KMS-11 (cell line): ENCODE results near the gene DENND5B.

Experiments
- H2AFZ ChIP-seq: fragments of 200-600 bp; sonication (generic); 2 replicates; pipeline ENCODE4 v1.6.1; 2016; ENCODE audit warnings: antibody characterized with exemption, mixed run types, low read depth
- H3K27ac ChIP-seq: fragments of 200-600 bp; sonication (generic); 2 replicates; pipeline ENCODE4 v1.6.1; 2016; ENCODE audit warnings: mild to moderate bottlenecking, mixed run types
- H3K27me3 ChIP-seq: fragments of 200-600 bp; sonication (generic); 2 replicates; pipeline ENCODE4 v1.6.1; 2017; ENCODE audit warnings: mild to moderate bottlenecking, low read depth, mixed run types, moderate library complexity; ENCODE audit not compliant: insufficient read depth
- H3K36me3 ChIP-seq: fragments of 200-600 bp; sonication (generic); 2 replicates; pipeline ENCODE4 v1.6.1; 2017; ENCODE audit warnings: mild to moderate bottlenecking, mixed run types; ENCODE audit not compliant: insufficient read depth
- H3K4me1 ChIP-seq: fragments of 200-600 bp; sonication (generic); 2 replicates; pipeline ENCODE4 v1.6.1; 2016; ENCODE audit warnings: mild to moderate bottlenecking, low read depth, mixed run types; ENCODE audit not compliant: poor library complexity, severe bottlenecking
- H3K4me2 ChIP-seq: fragments of 200-600 bp; sonication (generic); 2 replicates; pipeline ENCODE4 v1.7.0; 2016; ENCODE audit warnings: mild to moderate bottlenecking, mixed run types
- H3K4me3 ChIP-seq: fragments of 200-600 bp; sonication (generic); IDR thresholded peaks from 2 replicates; pipeline ENCODE4 v1.6.1; 2017; ENCODE audit warnings: low read depth, low read length, mixed read lengths; ENCODE audit not compliant: insufficient read depth
- H3K79me2 ChIP-seq: fragments of 200-600 bp; sonication (generic); 2 replicates; pipeline ENCODE4 v1.6.1; 2016; ENCODE audit warnings: low read depth, mixed run types; ENCODE audit not compliant: insufficient read depth
- H3K9ac ChIP-seq: fragments of 200-600 bp; sonication (generic); 2 replicates; pipeline ENCODE4 v1.6.1; 2016; ENCODE audit warnings: mild to moderate bottlenecking, mixed run types
- H4K20me1 ChIP-seq: fragments of 200-600 bp; sonication (generic); 2 replicates; pipeline ENCODE4 v1.6.1; 2016; ENCODE audit warnings: mild to moderate bottlenecking, mixed run types; ENCODE audit not compliant: insufficient read depth
- CTCF ChIP-seq: fragments of 200-600 bp; sonication (generic); conservative IDR thresholded peaks from 2 replicates; pipeline ENCODE4 v1.6.1; 2017; ENCODE audit warnings: low read depth, mild to moderate bottlenecking, antibody characterized with exemption, low read length, moderate library complexity, mixed read lengths

The DENND5B gene

GRCh38 chr12:31518680-31519227 is 72.2 kb downstream of the DENND5B start:
- no peak overlapping the region for H3K4me3 ChIP-seq

GRCh38 chr12:31517994-31518393 is 72.9 kb downstream of the DENND5B start:
- no peaks in the 10 kb centered on the region for H3K36me3 ChIP-seq
- H4K20me1 ChIP-seq: no peaks in the 10 kb centered on the region
- no peak overlapping the region for H3K4me3 ChIP-seq
- no peaks in the 10 kb centered on the region for H3K79me2 ChIP-seq
- H3K27ac ChIP-seq: no peak overlapping the region
- no peak overlapping the region for H3K4me2 ChIP-seq
- peaks cover 13% of the 10 kb centered on the region for H3K4me1 ChIP-seq
- H2AFZ ChIP-seq: no peak overlapping the region
- no peaks in the 10 kb centered on the region for H3K27me3 ChIP-seq
- TF ChIP-seq CTCF: no peak
- no peak overlapping the region for H3K9ac ChIP-seq

More at GRCh38 chr12:31518680-31519227, 72.2 kb downstream of the DENND5B start:
- H3K79me2 ChIP-seq: no peaks in the 10 kb centered on the region
- no peak overlapping the region for H2AFZ ChIP-seq
- H3K27ac ChIP-seq: no peak overlapping the region; the same call in 1 of the 2 replicates
- H3K27me3 ChIP-seq: no peaks in the 10 kb centered on the region
- H3K4me1 ChIP-seq: peaks cover 13% of the 10 kb centered on the region
- no peaks in the 10 kb centered on the region for H3K36me3 ChIP-seq
- H4K20me1 ChIP-seq: no peaks in the 10 kb centered on the region
- no peak for TF ChIP-seq CTCF
- no peak overlapping the region for H3K9ac ChIP-seq
- H3K4me2 ChIP-seq: no peak overlapping the region

GRCh38 chr12:31516702-31517101 is 74.2 kb downstream of the DENND5B start:
- Histone ChIP-seq H3K4me1 (peaks cover 13% of the 10 kb centered on the region), H3K4me2 (no peak overlapping the region), H3K36me3 (no peaks in the 10 kb centered on the region), H2AFZ (no peak overlapping the region), H3K79me2 (no peaks in the 10 kb centered on the region), H3K27me3 (no peaks in the 10 kb centered on the region), H3K27ac (no peak overlapping the region), H3K4me3 (no peak overlapping the region), H3K9ac (no peak overlapping the region), H4K20me1 (no peaks in the 10 kb centered on the region)
- TF ChIP-seq CTCF: no peak

GRCh38 chr12:31514912-31515311 is 76.0 kb downstream of the DENND5B start:
- peaks cover 13% of the 10 kb centered on the region for H3K4me1 ChIP-seq
- no peaks in the 10 kb centered on the region for H3K79me2 ChIP-seq
- H3K27me3 ChIP-seq: no peaks in the 10 kb centered on the region
- no peaks in the 10 kb centered on the region for H3K36me3 ChIP-seq
- no peak for TF ChIP-seq CTCF
- no peak overlapping the region for H2AFZ ChIP-seq
- H4K20me1 ChIP-seq: no peaks in the 10 kb centered on the region
- H3K4me2 ChIP-seq: no peak overlapping the region
- H3K9ac ChIP-seq: no peak overlapping the region
- no peak overlapping the region for H3K27ac ChIP-seq
- no peak overlapping the region for H3K4me3 ChIP-seq
